ENCODE data around the gene DNAJB8. TPM values are rescaled to one million over a fixed set of nuclear protein-coding genes. Genes with fewer than 3 reads are reported as not detected.

The DNAJB8 gene
- not detected for total RNA-seq

DNA sequence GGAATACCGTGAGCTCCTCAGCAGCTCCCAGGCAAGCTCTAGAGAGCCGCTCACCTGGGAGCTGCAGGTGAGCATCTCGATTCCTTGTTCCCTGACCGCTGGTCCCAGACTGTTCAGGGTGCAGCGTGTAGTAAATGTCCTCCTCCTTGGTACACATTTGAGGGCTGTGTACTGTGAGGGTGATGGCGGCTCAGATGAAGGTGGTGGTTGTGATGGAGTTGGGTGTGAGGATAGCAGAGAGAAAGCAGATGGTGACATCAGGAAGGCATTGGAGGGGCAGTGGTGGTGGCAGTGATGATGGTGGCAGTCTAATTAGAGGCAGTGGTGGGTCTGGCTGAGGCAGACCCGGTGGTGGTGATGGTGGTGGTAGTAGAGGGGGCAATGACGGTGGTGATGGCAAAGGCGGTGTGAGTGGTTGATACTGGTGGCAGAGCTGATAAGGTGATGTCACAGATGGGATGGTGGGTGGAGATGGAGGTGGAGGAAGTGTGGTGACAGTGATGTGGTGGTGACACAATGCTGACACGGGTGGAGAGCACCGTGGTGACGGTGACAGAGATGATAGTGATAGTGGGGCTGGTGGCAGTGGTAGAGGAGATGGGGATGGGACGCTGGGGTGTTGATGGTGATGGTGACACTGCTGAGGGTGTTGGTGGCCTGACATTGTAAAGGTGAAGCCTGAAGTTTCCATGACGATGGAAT, at the start of gene DNAJB8:
Gene DNAJB8, minus strand, starts transcription at position 51 of the 702 bp plus-strand sequence. CDS start 3,645 bp downstream, outside the sequence.

DNA sequence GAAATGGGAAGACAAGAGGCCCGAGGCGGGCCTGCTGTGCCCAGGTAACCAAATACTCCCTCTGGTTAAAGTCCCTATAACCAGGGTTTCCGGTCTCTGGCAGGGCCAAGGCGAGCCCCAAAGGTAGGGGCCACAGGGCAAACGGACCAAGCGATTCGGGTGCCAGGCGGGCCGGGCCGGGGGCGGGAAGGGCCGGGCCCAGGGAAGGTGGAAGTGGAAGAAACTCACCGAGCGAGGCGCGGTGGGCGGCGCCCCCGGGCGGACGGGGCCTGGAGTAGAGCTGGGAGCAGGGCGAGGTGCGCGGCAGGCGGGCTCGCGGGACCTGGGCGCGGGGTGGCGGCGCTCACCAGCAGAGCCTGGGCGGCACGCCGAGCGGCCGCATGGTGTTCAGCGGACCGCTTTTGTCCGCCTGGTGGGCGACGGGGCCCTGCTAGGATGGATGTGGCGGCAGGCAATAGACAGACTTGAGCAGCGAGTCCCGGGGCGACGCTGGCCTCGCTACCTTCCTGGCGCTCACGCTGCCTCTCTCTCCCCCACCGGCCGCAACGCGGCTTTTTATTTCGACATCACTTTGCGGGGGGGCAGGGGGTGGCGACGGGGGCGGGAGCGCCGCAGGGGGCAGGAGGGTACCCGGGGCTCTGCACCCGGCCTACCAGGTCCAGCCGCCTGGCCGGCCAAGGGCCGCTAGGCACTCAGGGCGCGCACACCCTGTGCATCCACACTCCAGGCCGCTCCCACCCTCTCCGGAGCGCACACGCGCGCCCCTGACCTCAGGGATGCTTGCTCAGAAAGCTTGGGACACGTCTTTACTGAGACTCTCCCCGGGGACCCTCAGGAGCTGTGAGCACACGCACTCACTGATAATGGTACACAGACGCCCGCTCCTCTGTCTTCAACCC, 26.2 kb upstream of the DNAJB8 start, which contains the start of gene GATA2:
Gene GATA2, minus strand, starts transcription at position 531 of the 899 bp plus-strand sequence. CDS start 6,170 bp downstream, outside the sequence.

Other genes with a start within 250 kb of the DNAJB8 start
- 3.1 TPM for gene GATA2, start 26.3 kb upstream of the DNAJB8 start, total RNA-seq
- 173 TPM for gene RPN1, start 183.9 kb upstream of the DNAJB8 start, total RNA-seq